ENCODE measurements around the gene KANSL1. TPM values are rescaled to one million over a fixed set of nuclear protein-coding genes. Genes with fewer than 3 reads are reported as not detected.

KANSL1 gene
- total and polyA plus RNA-seq, 4 donors = 16.2 to 189 (median 47.4) TPM

DNA sequence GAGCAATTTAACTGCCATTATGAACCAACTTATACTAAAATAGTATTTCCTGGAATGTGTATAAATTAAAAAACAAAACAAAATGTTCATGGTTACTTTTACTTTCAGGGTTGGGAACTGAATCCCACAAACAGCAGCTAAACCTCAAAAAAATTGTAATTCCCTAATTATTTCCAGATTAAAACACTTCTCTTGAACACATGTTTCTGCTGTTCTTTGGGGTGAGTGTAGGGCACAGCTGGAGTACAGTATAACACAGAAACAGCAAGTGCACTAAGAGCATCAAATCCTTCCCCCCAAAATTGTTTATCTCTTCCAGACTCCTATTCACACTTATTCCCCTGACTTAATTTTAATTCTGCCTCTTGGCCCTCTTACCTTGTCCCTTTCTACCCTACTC is 56.4 kb downstream of the KANSL1 start:
- H3K4me3 ChIP-seq = no peak overlapping the region
- DNase-seq (no peak), ATAC-seq (ENCODE audit: insufficient read depth, low FRiP score) (no peak)
- H3K9me3 ChIP-seq (ENCODE audit: control insufficient read depth in 4 of 4, insufficient read depth in 3 of 4, low read length in 3 of 4) = no peaks in the 10 kb centered on the region
- peaks cover 0 to 2% (median 0%) of the 10 kb centered on the region in 4 donors for H3K36me3 ChIP-seq (ENCODE audit: control insufficient read depth in 4 of 4, insufficient read depth in 4 of 4, low read length in 4 of 4)
- H3K4me1 ChIP-seq (ENCODE audit: control insufficient read depth in 5 of 5, insufficient read depth in 5 of 5, low read length in 5 of 5) = peaks cover 0 to 51% (median 0%) of the 10 kb centered on the region in 5 donors
- H3K27me3 ChIP-seq (ENCODE audit: control insufficient read depth in 3 of 3, insufficient read depth in 3 of 3, low read length in 2 of 3) = no peaks in the 10 kb centered on the region
- no peak overlapping the region for H3K27ac ChIP-seq (ENCODE audit: low read depth in 1 of 2, low read length in 1 of 2)
- TF ChIP-seq CTCF (IDR thresholded peaks at IDR 0.05; ENCODE audit: control extremely low read depth, extremely low read depth) = no peak
- no peak overlapping the region for H3K9ac ChIP-seq (ENCODE audit: insufficient read depth in 1 of 2, low read length in 2 of 2)

GRCh38 chr17:46135879-46136563 is 57.2 kb downstream of the KANSL1 start:
- Histone ChIP-seq H3K4me1 (ENCODE audit: control insufficient read depth in 5 of 5, insufficient read depth in 5 of 5, low read length in 5 of 5) (peaks cover 0 to 50% (median 0%) of the 10 kb centered on the region in 5 donors), H3K36me3 (ENCODE audit: control insufficient read depth in 4 of 4, insufficient read depth in 4 of 4, low read length in 4 of 4) (peaks cover 0 to 2% (median 0%) of the 10 kb centered on the region in 4 donors), H3K27ac (ENCODE audit: low read depth in 1 of 2, low read length in 1 of 2) (no peak overlapping the region), H3K4me3 (no peak overlapping the region), H3K9me3 (ENCODE audit: control insufficient read depth in 4 of 4, insufficient read depth in 3 of 4, low read length in 3 of 4) (no peaks in the 10 kb centered on the region), H3K27me3 (ENCODE audit: control insufficient read depth in 3 of 3, insufficient read depth in 3 of 3, low read length in 2 of 3) (no peaks in the 10 kb centered on the region), H3K9ac (ENCODE audit: insufficient read depth in 1 of 2, low read length in 2 of 2) (no peak overlapping the region)
- TF ChIP-seq CTCF (IDR thresholded peaks at IDR 0.05; ENCODE audit: control extremely low read depth, extremely low read depth) = no peak
- ATAC-seq (ENCODE audit: insufficient read depth, low FRiP score) (no peak), DNase-seq (no peak)
- WGBS, 2 donors = 81 to 84% methylated on average over 3 of the region's 3 CpGs

GRCh38 chr17:46135126-46135812 is 58.0 kb downstream of the KANSL1 start:
- TF ChIP-seq CTCF (IDR thresholded peaks at IDR 0.05; ENCODE audit: control extremely low read depth, extremely low read depth) = no peak
- Histone ChIP-seq H3K4me3 (no peak overlapping the region), H3K27ac (ENCODE audit: low read depth in 1 of 2, low read length in 1 of 2) (no peak overlapping the region), H3K9ac (ENCODE audit: insufficient read depth in 1 of 2, low read length in 2 of 2) (no peak overlapping the region), H3K4me1 (ENCODE audit: control insufficient read depth in 5 of 5, insufficient read depth in 5 of 5, low read length in 5 of 5) (peaks cover 3 to 57% (median 5%) of the 10 kb centered on the region in 5 donors), H3K27me3 (ENCODE audit: control insufficient read depth in 3 of 3, insufficient read depth in 3 of 3, low read length in 2 of 3) (no peaks in the 10 kb centered on the region), H3K9me3 (ENCODE audit: control insufficient read depth in 4 of 4, insufficient read depth in 3 of 4, low read length in 3 of 4) (no peaks in the 10 kb centered on the region), H3K36me3 (ENCODE audit: control insufficient read depth in 4 of 4, insufficient read depth in 4 of 4, low read length in 4 of 4) (peaks cover 0 to 2% (median 0%) of the 10 kb centered on the region in 4 donors)
- 84 to 92% methylated on average over 4 of the region's 4 CpGs for WGBS, 2 donors
- ATAC-seq (ENCODE audit: insufficient read depth, low FRiP score) (no peak), DNase-seq (no peak)
